GM23338 (cell line): ENCODE data around the gene UBA1. TPM values are rescaled to one million over a fixed set of nuclear protein-coding genes. Genes with fewer than 3 reads are reported as not detected.

Source experiments
- ATAC-seq: fragments of 200-7000 bp; cut with Tn5 transposase; 3 replicates; pipeline ENCODE4 v1.9.1; 2020
- DNase-seq: peaks from one replicate; pipeline ENCODE4 v3.0.0-alpha.2; 2015; ENCODE audit warnings: low spot score
- H2AFZ ChIP-seq: fragments of 200-600 bp; sonication (generic); 2 replicates; pipeline ENCODE4 v1.8.0; 2016; ENCODE audit warnings: antibody characterized with exemption, mild to moderate bottlenecking, moderate library complexity
- H3F3A ChIP-seq: fragments of 200-600 bp; sonication (generic); replicated peaks from 2 replicates; pipeline ENCODE4 v1.8.0; 2017; ENCODE audit warnings: antibody characterized with exemption, mixed run types, low read depth
- H3K27ac ChIP-seq: fragments of 200-600 bp; sonication (generic); 2 replicates; pipeline ENCODE4 v1.6.1; 2016; ENCODE audit warnings: low read depth
- H3K27me3 ChIP-seq: fragments of 200-600 bp; sonication (generic); 2 replicates; pipeline ENCODE4 v1.8.0; 2016; ENCODE audit warnings: mild to moderate bottlenecking, mixed run types, moderate library complexity; ENCODE audit not compliant: insufficient read depth
- H3K36me3 ChIP-seq: fragments of 200-600 bp; sonication (generic); 2 replicates; pipeline ENCODE4 v1.8.0; 2016; ENCODE audit warnings: mild to moderate bottlenecking; ENCODE audit not compliant: insufficient read depth
- H3K4me1 ChIP-seq: fragments of 200-600 bp; sonication (generic); 2 replicates; pipeline ENCODE4 v1.8.0; 2016; ENCODE audit warnings: mild to moderate bottlenecking, moderate library complexity; ENCODE audit not compliant: insufficient read depth
- H3K4me2 ChIP-seq: fragments of 200-600 bp; sonication (generic); 2 replicates; pipeline ENCODE4 v1.7.1; 2017; ENCODE audit warnings: mixed run types
- H3K4me3 ChIP-seq: fragments of 200-600 bp; sonication (generic); 2 replicates; pipeline ENCODE4 v1.6.1; 2016; ENCODE audit warnings: mixed run types
- H3K79me2 ChIP-seq: fragments of 200-600 bp; sonication (generic); replicated peaks from 2 replicates; pipeline ENCODE4 v1.8.0; 2017; ENCODE audit warnings: mild to moderate bottlenecking; ENCODE audit not compliant: insufficient read depth
- H3K9me2 ChIP-seq: fragments of 200-600 bp; sonication (generic); 2 replicates; pipeline ENCODE4 v1.8.0; 2017; ENCODE audit not compliant: insufficient read depth
- H4K20me1 ChIP-seq: fragments of 200-600 bp; sonication (generic); replicated peaks from 2 replicates; pipeline ENCODE4 v1.8.0; 2017; ENCODE audit warnings: mild to moderate bottlenecking; ENCODE audit not compliant: insufficient read depth
- H3K27ac Mint-ChIP-seq: 2 replicates; pipeline ENCODE4 v1.8.0; 2020; ENCODE audit warnings: inconsistent platforms, mild to moderate bottlenecking, moderate library complexity, mixed read lengths
- H3K27me3 Mint-ChIP-seq: 3 replicates; pipeline ENCODE4 v1.8.0; 2022; ENCODE audit warnings: low read depth, mild to moderate bottlenecking, moderate library complexity, mixed read lengths, inconsistent platforms; ENCODE audit not compliant: insufficient read depth, poor library complexity
- H3K36me3 Mint-ChIP-seq: 3 replicates; pipeline ENCODE4 v1.8.0; 2021; ENCODE audit warnings: low read depth, mild to moderate bottlenecking, inconsistent platforms, moderate library complexity, mixed read lengths
- H3K4me1 Mint-ChIP-seq: 3 replicates; pipeline ENCODE4 v1.8.0; 2020; ENCODE audit warnings: mild to moderate bottlenecking, inconsistent platforms, mixed read lengths
- H3K4me3 Mint-ChIP-seq: 3 replicates; pipeline ENCODE4 v1.8.0; 2021; ENCODE audit warnings: moderate library complexity, mild to moderate bottlenecking, inconsistent platforms, mixed read lengths
- H3K9me3 Mint-ChIP-seq: 3 replicates; pipeline ENCODE4 v1.8.0; 2020; ENCODE audit warnings: moderate library complexity, mild to moderate bottlenecking, inconsistent platforms, mixed read lengths
- CREB1 ChIP-seq: fragments of 250-450 bp; sonication (Bioruptor Pico); IDR thresholded peaks from 2 replicates; pipeline ENCODE4 v1.5.0; 2020; ENCODE audit warnings: low read depth, mild to moderate bottlenecking, moderate library complexity
- CTCF ChIP-seq, 2 experiments: fragments of 200-600 bp in 1 of 2; sonication (generic) in 1 of 2; conservative IDR thresholded peaks; 2 replicates each; pipeline versions ENCODE4 v1.5.1 to v1.6.1; 2016 to 2017; ENCODE audit warnings: antibody characterized with exemption in 2 of 2, low read depth in 2 of 2, mild to moderate bottlenecking in 2 of 2, moderate library complexity in 1 of 2
- ETS1 ChIP-seq: IDR thresholded peaks from 2 replicates; pipeline ENCODE4 v1.6.1; 2016; ENCODE audit warnings: antibody characterized with exemption
- EZH2 ChIP-seq: fragments of 200-600 bp; sonication (generic); IDR thresholded peaks from one replicate; pipeline ENCODE4 v1.8.0; 2017; ENCODE audit warnings: antibody characterized with exemption, mild to moderate bottlenecking, low read depth; ENCODE audit not compliant: unreplicated experiment
- EZH2phosphoT487 ChIP-seq: fragments of 200-600 bp; sonication (generic); IDR thresholded peaks from one replicate; pipeline ENCODE4 v1.8.1; 2018; ENCODE audit warnings: antibody characterized with exemption; ENCODE audit not compliant: unreplicated experiment
- JUNB ChIP-seq: IDR thresholded peaks from one replicate; pipeline ENCODE4 v1.6.1; 2016; ENCODE audit warnings: antibody characterized with exemption; ENCODE audit not compliant: unreplicated experiment
- NANOG ChIP-seq: IDR thresholded peaks from 2 replicates; pipeline ENCODE4 v1.6.1; 2016; ENCODE audit warnings: antibody characterized with exemption, borderline replicate concordance
- POLR2AphosphoS5 ChIP-seq: IDR thresholded peaks from 2 replicates; pipeline ENCODE4 v1.6.1; 2016; ENCODE audit warnings: antibody characterized with exemption, low read depth
- REST ChIP-seq: IDR thresholded peaks from one replicate; pipeline ENCODE4 v1.6.1; 2018; ENCODE audit warnings: antibody characterized with exemption; ENCODE audit not compliant: unreplicated experiment
- STAT1 ChIP-seq: IDR thresholded peaks from one replicate; pipeline ENCODE4 v1.6.1; 2016; ENCODE audit warnings: antibody characterized with exemption; ENCODE audit not compliant: unreplicated experiment
- ZNF114 ChIP-seq: fragments of 250-450 bp; sonication (Bioruptor Pico); IDR thresholded peaks from 2 replicates; pipeline ENCODE4 v1.5.0; 2020; ENCODE audit warnings: mild to moderate bottlenecking, moderate library complexity
- ZNF331 ChIP-seq: fragments of 250-450 bp; sonication (Bioruptor Pico); IDR thresholded peaks from 2 replicates; pipeline ENCODE4 v1.5.0; 2020; ENCODE audit warnings: low read depth, mild to moderate bottlenecking, moderate library complexity
- ZNF462 ChIP-seq: fragments of 250-450 bp; sonication (Bioruptor Pico); IDR thresholded peaks from 2 replicates; pipeline ENCODE4 v1.5.0; 2020; ENCODE audit warnings: mild to moderate bottlenecking, moderate library complexity
- polyA plus RNA-seq: library from polyadenylated mRNA; unstranded; fragments of >200 nt; fragmentation: Nextera tagmentation; extraction: Ambion mirVana; gene quantifications from 2 replicates; pipeline ENCODE4 v1.2.1, GENCODE V29; 2016
- total RNA-seq: library from RNA; depleted of rRNA; stranded (reverse); fragments of >200 nt; shearing (Covaris generic); gene quantifications from 2 replicates; pipeline ENCODE4 v1.2.3, GENCODE V29; 2014

Gene UBA1
- total and polyA plus RNA-seq, 2 experiments from 2014 or later: 104 to 377 TPM

- no peak overlapping the region for H3K4me2 ChIP-seq
- DNase-seq (no peak), ATAC-seq (no peak)
- H3F3A ChIP-seq: no peaks in the 10 kb centered on the region
- no peaks in the 10 kb centered on the region for H3K36me3 ChIP-seq
- peaks cover 45% of the 10 kb centered on the region for H3K36me3 Mint-ChIP-seq
- H3K4me3 Mint-ChIP-seq: no peak overlapping the region
- no peaks in the 10 kb centered on the region for H3K27me3 ChIP-seq
- H3K9me3 Mint-ChIP-seq: no peaks in the 10 kb centered on the region
- peaks cover 6% of the 10 kb centered on the region for H3K27me3 Mint-ChIP-seq
- TF ChIP-seq EZH2 (no peak), ZNF114 (CRISPR knock-in tag) (no peak), REST (no peak), CTCF (conservative IDR thresholded peaks at IDR 0.05; ENCODE audit: low read depth in 2 of 2) (no peak), JUNB (no peak), EZH2phosphoT487 (no peak), ZNF462 (CRISPR knock-in tag) (no peak), ZNF331 (no peak), NANOG (no peak), POLR2AphosphoS5 (no peak), CREB1 (CRISPR knock-in tag) (no peak), ETS1 (no peak), STAT1 (no peak)
- no peak overlapping the region for H3K4me3 ChIP-seq
- peaks cover 31% of the 10 kb centered on the region for H3K79me2 ChIP-seq
- peaks cover 5% of the 10 kb centered on the region; the same call in 1 of the 3 replicates for H3K4me1 Mint-ChIP-seq
- H2AFZ ChIP-seq: no peak overlapping the region
- no peaks in the 10 kb centered on the region for H4K20me1 ChIP-seq
- no peak overlapping the region for H3K27ac ChIP-seq
- no peaks in the 10 kb centered on the region for H3K9me2 ChIP-seq
- no peaks in the 10 kb centered on the region for H3K4me1 ChIP-seq
- H3K27ac Mint-ChIP-seq: no peak overlapping the region
Observed at GRCh38 chrX:47240619-47241018, 47.0 kb downstream of the UBA1 start.
